Nephron (organoid): ENCODE measurements around the gene RHBDF2.

Experiments
- H3K27ac Mint-ChIP-seq, 3 experiments: 2 replicates each; pipeline ENCODE4 v1.8.0; 2020; ENCODE audit warnings: mixed read lengths in 3 of 3, mild to moderate bottlenecking in 2 of 3, moderate library complexity in 1 of 3
- H3K27me3 Mint-ChIP-seq: 2 replicates; pipeline ENCODE4 v1.8.0; 2021; ENCODE audit warnings: low read depth, mild to moderate bottlenecking, moderate library complexity, mixed read lengths
- H3K36me3 Mint-ChIP-seq: 2 replicates; pipeline ENCODE4 v1.8.0; 2020; ENCODE audit warnings: low read depth, mixed read lengths
- H3K4me1 Mint-ChIP-seq: 2 replicates; pipeline ENCODE4 v1.8.0; 2020; ENCODE audit warnings: mixed read lengths
- H3K4me3 Mint-ChIP-seq, 3 experiments: 2 replicates each; pipeline ENCODE4 v1.8.0; 2020; ENCODE audit warnings: mild to moderate bottlenecking in 3 of 3, mixed read lengths in 3 of 3, moderate library complexity in 2 of 3
- H3K9me3 Mint-ChIP-seq: 2 replicates; pipeline ENCODE4 v1.8.0; 2020; ENCODE audit warnings: mixed read lengths
- CTCF ChIP-seq, 3 experiments: fragments of 200-600 bp; sonication (generic); IDR thresholded peaks; one replicate each; pipeline ENCODE4 v1.5.0; 2021; ENCODE audit warnings: antibody characterized with exemption in 3 of 3; ENCODE audit not compliant: unreplicated experiment in 3 of 3

Gene RHBDF2

GRCh38 chr17:76476736-76477135 is 24.5 kb downstream of the RHBDF2 start:
- H3K4me3 Mint-ChIP-seq, result no peak overlapping the region
- no peak for TF ChIP-seq CTCF (IDR thresholded peaks at IDR 0.05; ENCODE audit: unreplicated experiment in 3 of 3)
- H3K36me3 Mint-ChIP-seq, result no peaks in the 10 kb centered on the region

GRCh38 chr17:76475302-76475701 is 25.9 kb downstream of the RHBDF2 start:
- no peak for TF ChIP-seq CTCF (IDR thresholded peaks at IDR 0.05; ENCODE audit: unreplicated experiment in 3 of 3)
- H3K27ac Mint-ChIP-seq, result no peak overlapping the region
- no peak overlapping the region for H3K4me3 Mint-ChIP-seq
- H3K9me3 Mint-ChIP-seq, result no peaks in the 10 kb centered on the region
- H3K27me3 Mint-ChIP-seq, result peaks cover 9% of the 10 kb centered on the region
- no peaks in the 10 kb centered on the region for H3K4me1 Mint-ChIP-seq
- H3K36me3 Mint-ChIP-seq, result no peaks in the 10 kb centered on the region

More at GRCh38 chr17:76476736-76477135, 24.5 kb downstream of the RHBDF2 start:
- peaks cover 7% of the 10 kb centered on the region for H3K4me1 Mint-ChIP-seq
- no peaks in the 10 kb centered on the region for H3K27me3 Mint-ChIP-seq
- no peak overlapping the region for H3K27ac Mint-ChIP-seq
- no peaks in the 10 kb centered on the region for H3K9me3 Mint-ChIP-seq

- Mint-ChIP-seq H3K4me1 (no peaks in the 10 kb centered on the region), H3K27me3 (peaks cover 9% of the 10 kb centered on the region), H3K9me3 (no peaks in the 10 kb centered on the region), H3K27ac (no peak overlapping the region), H3K4me3 (no peak overlapping the region), H3K36me3 (no peaks in the 10 kb centered on the region)
- no peak for TF ChIP-seq CTCF (IDR thresholded peaks at IDR 0.05; ENCODE audit: unreplicated experiment in 3 of 3)
Observed at GRCh38 chr17:76474894-76475293, 26.3 kb downstream of the RHBDF2 start.

GRCh38 chr17:76474238-76474637 is 27.0 kb downstream of the RHBDF2 start:
- Mint-ChIP-seq H3K4me3 (no peak overlapping the region), H3K36me3 (no peaks in the 10 kb centered on the region), H3K27me3 (peaks cover 9% of the 10 kb centered on the region), H3K4me1 (no peaks in the 10 kb centered on the region), H3K9me3 (no peaks in the 10 kb centered on the region), H3K27ac (no peak overlapping the region)
- TF ChIP-seq CTCF (IDR thresholded peaks at IDR 0.05; ENCODE audit: unreplicated experiment in 3 of 3), result no peak

GRCh38 chr17:76473541-76473985 is 27.7 kb downstream of the RHBDF2 start:
- Mint-ChIP-seq H3K9me3 (no peaks in the 10 kb centered on the region), H3K27ac (no peak overlapping the region), H3K27me3 (peaks cover 9% of the 10 kb centered on the region), H3K4me1 (no peaks in the 10 kb centered on the region), H3K4me3 (no peak overlapping the region), H3K36me3 (no peaks in the 10 kb centered on the region)
- peak in 1 of 3 experiments; percentile 28 for TF ChIP-seq CTCF (IDR thresholded peaks at IDR 0.05; ENCODE audit: unreplicated experiment in 3 of 3)

- Mint-ChIP-seq H3K9me3 (no peaks in the 10 kb centered on the region), H3K4me1 (no peaks in the 10 kb centered on the region), H3K27me3 (peaks cover 12% of the 10 kb centered on the region), H3K36me3 (no peaks in the 10 kb centered on the region), H3K27ac (no peak overlapping the region), H3K4me3 (no peak overlapping the region)
- TF ChIP-seq CTCF (IDR thresholded peaks at IDR 0.05; ENCODE audit: unreplicated experiment in 3 of 3), result no peak
Observed at GRCh38 chr17:76472726-76473125, 28.5 kb downstream of the RHBDF2 start.
